ENCODE results near the gene HPS3.

The HPS3 gene

GRCh38 chr3:149119466-149119865 lies 10.0 kb upstream of the HPS3 start:
- no peak for DNase-seq (ENCODE audit: low read depth, low spot score)
- no peak overlapping the region for H3K27ac ChIP-seq

DNA sequence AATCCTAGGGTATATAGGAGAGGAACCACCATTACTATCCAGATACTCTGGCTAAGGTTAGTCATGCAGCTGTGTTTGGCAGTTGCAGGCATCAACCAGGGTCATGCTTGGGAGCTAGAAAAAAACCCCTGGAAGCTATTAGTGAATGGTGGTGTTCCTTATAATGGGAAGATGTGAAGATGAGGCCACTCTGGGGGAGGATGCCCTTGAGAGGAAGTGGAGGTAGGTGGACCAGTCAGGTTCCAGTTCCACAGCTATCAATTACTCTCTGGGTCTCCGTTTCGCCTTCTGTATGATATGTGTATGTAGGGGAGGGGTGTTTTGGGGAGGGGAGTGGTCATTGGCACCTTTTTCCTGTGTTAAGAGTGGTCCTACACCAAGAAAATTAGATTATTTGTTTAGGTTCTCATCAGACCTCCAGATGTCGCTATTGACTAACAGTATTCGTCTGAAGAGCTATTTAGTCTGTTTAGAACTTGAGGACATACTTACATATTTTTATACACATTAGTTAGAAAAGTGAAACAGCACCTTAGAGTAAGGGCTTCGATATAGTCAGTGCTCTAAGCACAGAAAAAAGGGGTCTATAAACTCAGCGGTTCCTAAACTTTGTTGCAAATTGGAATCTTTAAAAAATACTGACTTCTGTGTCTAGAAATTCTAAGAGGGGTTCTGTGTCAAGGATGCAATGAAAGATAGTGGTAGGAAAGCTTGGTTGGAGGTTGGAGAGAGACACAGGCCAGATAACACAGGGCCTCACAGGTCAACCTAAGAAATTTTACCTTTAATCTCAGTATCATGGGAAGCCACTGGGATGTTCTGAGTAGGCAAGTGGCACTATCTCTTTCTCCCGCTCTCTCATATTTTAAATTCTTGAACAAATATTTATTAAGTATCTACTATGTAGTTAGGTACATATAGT lies 9.1 kb upstream of the HPS3 start:
- no peak for DNase-seq (ENCODE audit: low read depth, low spot score)
- no peak overlapping the region for H3K27ac ChIP-seq

- DNase-seq (ENCODE audit: low read depth, low spot score), result no peak
These were observed 6.5 kb upstream of the HPS3 start for GRCh38 chr3:149122721-149123578.

DNA sequence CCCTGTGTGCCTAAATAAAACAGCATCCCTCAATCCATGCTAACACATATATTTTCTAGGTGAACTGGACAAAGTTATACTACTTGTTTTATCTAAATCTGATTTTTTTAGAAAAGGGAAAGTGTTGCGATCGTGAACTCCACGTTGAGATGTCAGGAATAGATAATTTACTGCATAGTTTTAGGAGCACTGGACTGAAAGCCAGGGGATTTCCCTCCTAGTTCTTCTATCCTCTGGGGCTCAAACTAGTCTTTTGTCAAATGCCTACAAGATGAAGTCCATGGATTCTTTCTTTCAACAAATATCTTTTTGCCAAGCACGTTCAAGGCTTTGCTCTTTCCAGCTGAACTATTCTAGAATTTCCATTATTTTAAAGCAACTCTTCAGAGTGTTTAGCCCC lies 617 bp upstream of the HPS3 start:
- no peak for DNase-seq (ENCODE audit: low read depth, low spot score)
- no peak overlapping the region for H3K27ac ChIP-seq

More at GRCh38 chr3:149122721-149123578, 6.5 kb upstream of the HPS3 start:
- no peak overlapping the region for H3K27ac ChIP-seq

DNA sequence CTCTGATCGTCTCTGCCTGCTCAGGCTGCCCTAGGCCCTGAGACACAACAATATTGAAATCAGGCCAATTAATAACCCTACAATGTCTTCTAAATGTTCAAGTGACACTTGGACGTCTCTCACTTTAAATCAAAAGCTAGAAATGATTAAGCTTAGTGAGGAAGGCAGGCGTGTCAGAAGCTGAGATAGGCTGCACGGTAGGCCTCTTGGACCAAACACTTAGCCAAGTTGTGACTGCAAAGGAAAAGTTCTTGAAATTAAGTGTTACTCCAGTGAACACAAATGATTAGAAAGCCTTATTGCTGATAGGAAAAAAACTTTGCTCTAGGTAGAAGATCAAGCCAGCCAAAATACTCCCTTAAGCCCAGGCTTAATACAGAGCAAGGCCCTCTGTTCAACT lies 2.2 kb downstream of the HPS3 start:
- no peak for DNase-seq (ENCODE audit: low read depth, low spot score)
- no peak overlapping the region for H3K27ac ChIP-seq

GRCh38 chr3:149134575-149134974 lies 5.1 kb downstream of the HPS3 start:
- H3K27ac ChIP-seq, result no peak overlapping the region
- no peak for DNase-seq (ENCODE audit: low read depth, low spot score)

GRCh38 chr3:149142682-149143081 lies 13.2 kb downstream of the HPS3 start:
- no peak for DNase-seq (ENCODE audit: low read depth, low spot score)
- H3K27ac ChIP-seq, result no peak overlapping the region

DNA sequence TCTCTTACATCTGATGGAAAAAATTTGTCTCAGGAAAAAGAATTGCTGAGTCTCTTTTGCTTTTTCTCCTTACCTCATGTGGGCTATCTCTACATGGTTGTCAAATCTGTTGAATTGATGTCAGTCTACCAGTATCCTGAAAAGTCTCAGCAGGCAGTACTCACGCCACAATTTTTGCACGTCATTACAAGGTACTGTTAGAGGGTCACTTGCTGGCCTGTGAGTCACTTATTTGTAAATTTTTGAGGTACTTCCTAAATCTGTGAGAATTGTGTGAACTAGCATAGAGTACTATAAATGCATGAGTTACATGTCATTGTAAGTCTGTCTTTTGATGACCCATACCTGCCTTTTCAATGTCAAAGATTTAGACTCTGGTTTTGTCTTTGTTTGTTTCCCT lies 15.9 kb downstream of the HPS3 start:
- no peak overlapping the region for H3K27ac ChIP-seq

DNA sequence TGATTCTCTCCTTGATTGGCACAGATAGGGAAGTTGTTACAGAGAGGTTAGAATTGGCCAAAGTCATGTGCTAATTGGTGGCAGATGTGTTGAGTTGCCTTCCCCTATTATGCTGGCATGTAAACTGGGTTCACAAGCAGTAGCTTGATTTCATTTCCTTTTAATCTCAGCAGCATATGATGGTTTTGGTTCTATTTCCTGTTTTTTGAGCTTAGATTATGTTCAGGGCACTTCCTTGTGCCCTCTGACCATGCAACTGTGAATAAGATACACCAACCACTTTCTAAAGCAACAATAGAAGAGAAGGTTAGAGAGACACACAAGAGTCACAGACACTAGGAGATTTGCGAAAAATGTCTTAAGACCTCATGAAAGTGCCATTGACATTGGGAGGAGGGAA lies 16.5 kb downstream of the HPS3 start:
- DNase-seq (ENCODE audit: low read depth, low spot score), result no peak
- no peak overlapping the region for H3K27ac ChIP-seq

More for the DNA sequence above, 15.9 kb downstream of the HPS3 start:
- no peak for DNase-seq (ENCODE audit: low read depth, low spot score)

GRCh38 chr3:149150436-149150835 lies 21.0 kb downstream of the HPS3 start:
- no peak overlapping the region for H3K27ac ChIP-seq

GRCh38 chr3:149151843-149152242 lies 22.4 kb downstream of the HPS3 start:
- H3K27ac ChIP-seq, result peak overlapping the region; percentile 14
- no peak for DNase-seq (ENCODE audit: low read depth, low spot score)

More at GRCh38 chr3:149150436-149150835, 21.0 kb downstream of the HPS3 start:
- DNase-seq (ENCODE audit: low read depth, low spot score), result no peak

DNA sequence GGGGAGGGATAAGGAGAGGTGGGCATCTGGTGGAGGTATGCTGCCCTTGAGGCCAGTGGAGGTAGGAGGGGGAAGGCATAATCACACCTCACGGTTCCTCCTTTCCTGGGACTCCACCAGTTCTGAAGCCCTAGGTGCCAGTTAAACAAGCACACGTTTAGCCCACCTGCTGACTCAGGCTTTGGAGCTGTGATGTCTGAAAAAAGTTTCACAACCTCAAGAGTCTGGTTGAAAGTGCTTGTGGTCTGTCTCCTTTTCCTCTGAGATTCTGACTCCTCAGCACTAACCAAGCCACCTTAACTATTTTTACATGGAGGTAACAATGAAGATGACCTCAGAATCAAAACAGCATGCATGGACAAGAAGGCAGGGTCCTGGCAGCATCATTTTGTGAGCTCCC lies 23.0 kb downstream of the HPS3 start:
- peak overlapping the region; percentile 14 for H3K27ac ChIP-seq

DNA sequence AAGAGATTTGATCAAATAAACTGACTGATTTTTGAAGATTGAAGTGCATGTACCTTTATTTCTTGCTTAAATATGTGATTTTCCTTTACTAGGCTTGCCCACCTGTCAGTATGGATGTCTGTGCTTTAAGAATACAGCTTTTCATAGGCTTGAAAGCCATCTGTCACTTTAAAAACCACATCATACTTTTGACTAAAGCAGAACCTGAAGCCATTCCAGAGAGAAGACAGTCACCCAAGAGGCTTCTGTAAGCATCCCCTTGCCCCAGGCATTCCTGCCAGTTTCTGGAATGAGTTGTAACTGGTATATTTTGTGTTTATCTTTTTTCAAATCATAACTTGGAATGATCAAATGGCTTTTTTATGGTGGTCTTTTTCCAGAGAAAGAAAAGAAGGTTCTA lies 24.0 kb downstream of the HPS3 start:
- DNase-seq (ENCODE audit: low read depth, low spot score), result no peak
- H3K27ac ChIP-seq, result no peak overlapping the region

More for the DNA sequence above, 23.0 kb downstream of the HPS3 start:
- peak; percentile 52 for DNase-seq (ENCODE audit: low read depth, low spot score)

GRCh38 chr3:149160754-149161300 lies 31.4 kb downstream of the HPS3 start:
- H3K27ac ChIP-seq, result no peak overlapping the region
- DNase-seq (ENCODE audit: low read depth, low spot score), result no peak

DNA sequence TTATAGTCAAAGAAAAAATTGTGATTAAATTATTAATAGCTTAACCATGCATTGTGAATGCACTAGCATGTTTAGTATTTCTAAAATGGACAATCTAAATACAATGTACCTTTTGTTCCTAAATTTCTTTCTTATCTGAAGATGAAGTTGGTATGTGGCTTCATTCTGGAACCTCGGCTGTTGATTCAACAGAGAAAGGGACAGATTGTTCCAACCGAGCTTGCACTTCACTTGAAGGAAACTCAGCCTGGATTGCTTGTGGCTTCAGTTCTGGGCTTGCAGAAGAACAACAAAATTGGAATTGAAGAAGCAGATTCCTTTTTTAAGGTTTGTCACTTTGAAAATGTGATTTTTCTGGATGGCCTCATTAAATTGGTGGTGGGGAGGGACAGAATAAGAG lies 32.6 kb downstream of the HPS3 start:
- no peak for DNase-seq (ENCODE audit: low read depth, low spot score)
- no peak overlapping the region for H3K27ac ChIP-seq

DNA sequence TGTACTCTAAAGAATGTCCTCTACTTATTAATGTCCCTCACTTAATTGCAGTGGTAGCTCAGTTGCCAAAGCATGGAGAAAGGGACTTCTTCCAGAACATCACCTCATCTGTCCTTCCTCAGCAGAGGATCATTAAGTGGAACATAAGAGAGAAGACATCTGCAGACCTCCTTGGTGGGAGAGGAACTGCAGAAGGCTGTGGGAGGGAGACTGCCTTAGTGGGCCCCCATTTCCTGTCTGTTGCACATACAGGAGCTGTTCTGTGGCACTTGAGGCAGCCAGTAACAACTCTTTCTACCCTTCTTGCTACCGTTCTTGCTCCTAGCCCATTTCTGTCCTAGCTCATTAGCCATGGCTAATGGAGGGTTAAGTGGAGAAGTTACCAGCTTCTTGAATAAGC lies 33.6 kb downstream of the HPS3 start:
- no peak for DNase-seq (ENCODE audit: low read depth, low spot score)
- H3K27ac ChIP-seq, result no peak overlapping the region

GRCh38 chr3:149167898-149168297 lies 38.5 kb downstream of the HPS3 start:
- DNase-seq (ENCODE audit: low read depth, low spot score), result no peak
- no peak overlapping the region for H3K27ac ChIP-seq

DNA sequence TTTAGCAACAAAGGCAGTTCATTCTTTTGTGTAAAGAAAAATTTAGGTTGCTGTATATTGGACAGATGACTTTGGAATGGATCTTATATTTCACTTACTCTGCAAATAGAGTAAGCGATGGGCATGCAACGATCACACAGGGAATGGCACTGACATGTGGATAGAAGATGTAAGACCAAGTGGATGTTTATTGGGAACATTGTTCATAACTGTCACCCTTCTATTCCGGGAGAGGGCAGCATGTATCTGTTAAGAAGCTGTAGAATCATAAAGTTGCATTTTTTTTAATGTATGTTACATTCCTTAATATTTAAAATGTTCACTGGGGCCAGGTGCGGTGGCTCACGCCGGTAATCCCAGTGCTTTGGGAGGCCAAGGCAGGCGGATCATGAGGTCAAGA lies 41.2 kb downstream of the HPS3 start:
- no peak for DNase-seq (ENCODE audit: low read depth, low spot score)

DNA sequence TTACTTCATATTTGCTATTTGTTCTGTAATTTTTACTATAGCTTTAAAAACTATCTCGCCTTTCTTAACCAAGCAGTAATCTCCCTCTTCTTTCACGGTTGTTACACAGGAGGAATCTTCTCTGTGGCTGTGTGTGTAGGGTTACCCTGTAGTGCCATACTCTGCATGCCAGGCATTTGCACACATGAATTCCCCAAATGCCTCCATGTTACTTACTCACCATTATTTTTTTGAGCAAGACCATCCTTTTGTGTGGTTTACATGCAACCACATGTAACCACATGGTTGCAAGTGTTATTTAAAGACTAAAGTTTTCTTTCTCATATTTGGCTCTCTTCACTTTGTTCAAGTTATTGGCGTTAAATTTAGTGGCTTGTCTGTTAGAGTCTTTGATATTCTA lies 45.5 kb downstream of the HPS3 start:
- DNase-seq (ENCODE audit: low read depth, low spot score), result no peak
- no peak overlapping the region for H3K27ac ChIP-seq

More for the DNA sequence above, 41.2 kb downstream of the HPS3 start:
- H3K27ac ChIP-seq, result no peak overlapping the region

- no peak overlapping the region for H3K27ac ChIP-seq
- DNase-seq (ENCODE audit: low read depth, low spot score), result no peak
These were observed 47.7 kb downstream of the HPS3 start for GRCh38 chr3:149177122-149177521.

GRCh38 chr3:149179220-149179619 lies 49.8 kb downstream of the HPS3 start:
- H3K27ac ChIP-seq, result peak overlapping the region; percentile 47
- DNase-seq (ENCODE audit: low read depth, low spot score), result no peak
